Loucy (cell line): Measurements from ENCODE around the gene STX18.

Experiments
- H2AFZ ChIP-seq: fragments of 200-600 bp; sonication (generic); 2 replicates; pipeline ENCODE4 v1.6.0; 2016; ENCODE audit warnings: antibody characterized with exemption, mild to moderate bottlenecking, low read length, moderate library complexity
- H3F3A ChIP-seq: fragments of 200-600 bp; 2 replicates; pipeline ENCODE4 v1.6.0; 2016; ENCODE audit warnings: antibody characterized with exemption, low read depth, mild to moderate bottlenecking
- H3K27me3 ChIP-seq: fragments of 200-600 bp; sonication (generic); 2 replicates; pipeline ENCODE4 v1.6.1; 2014; ENCODE audit warnings: low read length, mild to moderate bottlenecking; ENCODE audit not compliant: insufficient read depth, poor library complexity, severe bottlenecking
- H3K36me3 ChIP-seq: fragments of 200-600 bp; sonication (generic); 2 replicates; pipeline ENCODE4 v1.6.1; 2016; ENCODE audit warnings: low read length; ENCODE audit not compliant: insufficient read depth
- H3K4me1 ChIP-seq: fragments of 200-600 bp; sonication (generic); 2 replicates; pipeline ENCODE4 v1.5.1; 2014; ENCODE audit warnings: low read length, mild to moderate bottlenecking; ENCODE audit not compliant: insufficient read depth, poor library complexity, severe bottlenecking
- H3K4me2 ChIP-seq: fragments of 200-600 bp; sonication (generic); 2 replicates; pipeline ENCODE4 v1.6.0; 2014; ENCODE audit warnings: antibody characterized with exemption, low read length, low read depth, mild to moderate bottlenecking; ENCODE audit not compliant: poor library complexity, severe bottlenecking
- H3K4me3 ChIP-seq: fragments of 200-600 bp; sonication (generic); 2 replicates; pipeline ENCODE4 v1.5.1; 2014; ENCODE audit warnings: low read length, mild to moderate bottlenecking, mixed read lengths; ENCODE audit not compliant: poor library complexity, severe bottlenecking
- H3K79me2 ChIP-seq: fragments of 200-600 bp; sonication (generic); 2 replicates; pipeline ENCODE4 v1.6.1; 2014; ENCODE audit warnings: low read length; ENCODE audit not compliant: insufficient read depth
- H3K9ac ChIP-seq: fragments of 200-600 bp; sonication (generic); 2 replicates; pipeline ENCODE4 v1.6.0; 2014; ENCODE audit warnings: mild to moderate bottlenecking, low read depth, low read length, moderate library complexity; ENCODE audit not compliant: poor library complexity, severe bottlenecking
- H3K9me2 ChIP-seq: fragments of 200-600 bp; sonication (generic); replicated peaks from 2 replicates; pipeline ENCODE4 v1.6.1; 2016; ENCODE audit warnings: low read depth, low read length, mixed read lengths
- H3K9me3 ChIP-seq: fragments of 200-600 bp; sonication (generic); 2 replicates; pipeline ENCODE4 v1.6.1; 2014; ENCODE audit warnings: mild to moderate bottlenecking, antibody characterized with exemption, low read length, low read depth; ENCODE audit not compliant: insufficient read depth
- H4K20me1 ChIP-seq: fragments of 200-600 bp; sonication (generic); 2 replicates; pipeline ENCODE4 v1.6.0; 2014; ENCODE audit warnings: antibody characterized with exemption, low read length, mild to moderate bottlenecking; ENCODE audit not compliant: insufficient read depth, poor library complexity, severe bottlenecking
- CTCF ChIP-seq: fragments of 200-600 bp; sonication (generic); conservative IDR thresholded peaks from 2 replicates; pipeline ENCODE4 v1.5.1; 2014; ENCODE audit warnings: mild to moderate bottlenecking, antibody characterized with exemption, low read length
- EZH2phosphoT487 ChIP-seq: fragments of 200-600 bp; IDR thresholded peaks from 2 replicates; pipeline ENCODE4 v1.6.1; 2018; ENCODE audit warnings: antibody characterized with exemption, mild to moderate bottlenecking, moderate library complexity, borderline replicate concordance

Gene STX18

DNA sequence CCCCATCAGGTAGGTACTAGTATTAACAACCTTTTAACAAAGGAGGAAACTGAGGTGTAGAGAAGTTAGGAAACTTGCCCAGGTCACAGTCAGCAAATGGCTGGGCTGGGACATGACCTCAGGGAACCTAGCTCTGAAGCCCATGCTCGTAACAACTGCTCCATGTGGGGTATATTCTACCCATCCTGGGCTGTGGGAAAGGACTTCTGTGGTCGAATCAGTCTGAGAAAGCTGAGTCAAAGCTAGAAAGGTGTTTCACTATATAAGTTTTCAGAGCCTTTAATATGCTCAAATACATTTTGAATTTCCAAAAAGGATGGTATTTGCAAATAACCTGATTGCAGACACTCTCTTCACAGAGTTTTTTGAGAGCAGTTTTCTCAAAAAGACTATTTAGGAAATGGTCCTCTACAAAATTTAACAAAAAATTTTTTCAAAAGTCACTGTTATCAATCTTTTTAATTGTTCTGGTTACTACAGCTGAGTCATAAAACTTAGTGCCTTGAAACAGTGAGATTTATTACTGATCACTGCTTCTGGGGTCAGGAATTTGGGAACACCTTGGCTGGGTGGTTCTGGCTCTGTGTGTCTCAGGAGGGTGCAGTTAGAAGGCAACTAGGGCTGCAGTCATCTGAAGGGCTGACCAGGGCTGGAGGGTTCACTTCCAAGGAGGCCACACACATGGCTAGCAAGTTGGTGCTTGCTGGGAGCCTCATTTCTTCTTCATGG is 101.4 kb downstream of the STX18 start:
- Histone ChIP-seq H3K36me3 (peaks cover 19% of the 10 kb centered on the region; the same call in 1 of the 2 replicates), H3K4me1 (no peaks in the 10 kb centered on the region), H4K20me1 (no peaks in the 10 kb centered on the region), H3K27me3 (no peaks in the 10 kb centered on the region), H3K4me3 (no peak overlapping the region), H3F3A (no peaks in the 10 kb centered on the region), H3K9me3 (no peaks in the 10 kb centered on the region), H3K9me2 (no peaks in the 10 kb centered on the region), H3K4me2 (no peak overlapping the region), H2AFZ (no peak overlapping the region), H3K79me2 (no peaks in the 10 kb centered on the region), H3K9ac (no peak overlapping the region)
- TF ChIP-seq EZH2phosphoT487 (no peak), CTCF (no peak)

DNA sequence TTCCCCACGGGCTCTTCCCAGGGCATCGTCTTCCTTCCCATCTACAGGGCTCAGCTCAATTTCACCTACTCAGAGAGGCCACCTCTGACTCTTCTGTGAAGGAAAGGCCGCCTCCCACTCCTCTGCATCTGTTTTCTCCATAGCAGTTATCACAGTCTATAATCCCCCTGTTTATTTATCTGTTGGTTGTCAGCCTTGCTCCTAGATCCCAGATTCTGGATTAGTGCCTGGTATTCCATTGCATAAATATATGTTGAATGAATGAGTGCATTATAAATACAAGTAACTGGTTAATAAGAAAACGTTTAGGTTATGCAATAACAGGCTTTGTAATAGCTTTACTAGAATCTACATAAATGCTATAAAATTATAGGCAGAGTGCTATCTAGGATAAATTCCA is 102.1 kb downstream of the STX18 start:
- no peak overlapping the region for H3K9ac ChIP-seq
- H2AFZ ChIP-seq: no peak overlapping the region
- no peak overlapping the region for H3K4me3 ChIP-seq
- no peak for TF ChIP-seq EZH2phosphoT487
- no peak overlapping the region for H3K4me2 ChIP-seq
- H3K79me2 ChIP-seq: no peaks in the 10 kb centered on the region
- peaks cover 23% of the 10 kb centered on the region; the same call in 1 of the 2 replicates for H3K36me3 ChIP-seq
- no peaks in the 10 kb centered on the region for H3F3A ChIP-seq
- no peaks in the 10 kb centered on the region for H4K20me1 ChIP-seq
- H3K27me3 ChIP-seq: no peaks in the 10 kb centered on the region
- no peaks in the 10 kb centered on the region for H3K9me2 ChIP-seq
- no peaks in the 10 kb centered on the region for H3K9me3 ChIP-seq
- H3K4me1 ChIP-seq: no peaks in the 10 kb centered on the region

- peaks cover 30% of the 10 kb centered on the region; the same call in 1 of the 2 replicates for H3K36me3 ChIP-seq
- H3K79me2 ChIP-seq: no peaks in the 10 kb centered on the region
- no peaks in the 10 kb centered on the region for H3K4me1 ChIP-seq
- H4K20me1 ChIP-seq: no peaks in the 10 kb centered on the region
- H3K4me2 ChIP-seq: no peak overlapping the region
- no peak overlapping the region for H3K4me3 ChIP-seq
- H3F3A ChIP-seq: no peaks in the 10 kb centered on the region
- H2AFZ ChIP-seq: no peak overlapping the region
- no peaks in the 10 kb centered on the region for H3K9me2 ChIP-seq
- TF ChIP-seq CTCF (no peak), EZH2phosphoT487 (no peak)
- no peaks in the 10 kb centered on the region for H3K27me3 ChIP-seq
- H3K9me3 ChIP-seq: no peaks in the 10 kb centered on the region
- no peak overlapping the region for H3K9ac ChIP-seq
Measured at GRCh38 chr4:4438891-4439290, 103.0 kb downstream of the STX18 start.
